HG03469 (cell line): ENCODE results near the gene HAUS7.

Experiments used
- ATAC-seq: cut with Tn5 transposase; IDR thresholded peaks from one replicate; pipeline ENCODE4 v1.9.1; 2021; ENCODE audit warnings: mild to moderate bottlenecking, moderate library complexity, moderate number of reproducible peaks; ENCODE audit not compliant: unreplicated experiment

HAUS7 gene

DNA sequence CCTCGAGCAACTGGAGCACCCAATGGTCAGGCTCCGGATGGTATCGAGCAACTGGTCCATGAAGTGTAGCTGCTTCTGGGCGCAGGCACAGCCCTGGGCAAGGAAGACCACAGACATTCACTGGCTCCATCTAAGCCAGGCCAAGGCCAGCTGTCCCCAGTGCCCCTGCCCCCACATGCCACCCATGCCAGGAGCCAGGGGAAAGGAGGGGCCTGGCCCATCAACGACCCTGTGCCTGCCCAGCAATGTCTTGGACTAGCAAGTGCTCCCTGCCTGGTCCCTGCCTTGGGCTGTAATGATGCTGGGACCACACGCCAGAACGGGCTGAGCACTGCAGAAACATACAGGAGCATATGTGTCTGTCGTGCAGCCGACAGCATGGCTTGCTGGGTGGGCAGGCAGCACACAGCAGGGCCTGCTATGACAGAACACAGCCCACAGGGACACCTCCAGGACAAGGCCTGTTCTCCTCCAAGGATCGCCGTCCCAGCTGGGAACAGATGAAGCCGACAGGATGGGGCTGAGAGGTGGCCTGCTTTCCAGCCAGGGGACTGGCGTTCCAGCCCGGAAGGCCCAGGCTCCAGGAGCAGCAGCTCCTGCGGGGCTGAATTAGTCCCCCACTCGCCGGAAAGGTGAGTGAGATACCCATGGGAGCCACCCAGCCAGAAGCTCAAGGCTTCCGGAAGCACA is 13.1 kb downstream of the HAUS7 start:
- ATAC-seq = no peak

DNA sequence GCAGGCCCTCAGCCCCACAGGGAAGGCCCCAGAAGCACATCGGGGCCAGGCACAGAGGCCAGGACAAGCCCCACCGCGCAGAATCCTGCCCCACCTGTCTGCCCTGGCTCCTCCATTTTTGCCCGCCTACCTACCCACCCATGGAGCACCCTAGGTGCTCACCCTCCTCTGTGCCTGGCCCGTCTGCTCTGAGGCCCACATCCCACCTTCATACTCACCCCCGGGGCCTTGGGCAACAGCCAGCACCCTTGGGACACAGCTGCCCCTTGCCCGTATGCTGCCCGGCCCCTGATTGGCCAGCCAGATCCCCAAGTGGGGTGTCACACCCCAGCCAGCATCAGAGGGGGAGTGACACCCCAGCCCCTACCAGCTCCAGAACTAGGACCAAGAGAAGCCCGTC is 13.7 kb downstream of the HAUS7 start:
- ATAC-seq = no peak

DNA sequence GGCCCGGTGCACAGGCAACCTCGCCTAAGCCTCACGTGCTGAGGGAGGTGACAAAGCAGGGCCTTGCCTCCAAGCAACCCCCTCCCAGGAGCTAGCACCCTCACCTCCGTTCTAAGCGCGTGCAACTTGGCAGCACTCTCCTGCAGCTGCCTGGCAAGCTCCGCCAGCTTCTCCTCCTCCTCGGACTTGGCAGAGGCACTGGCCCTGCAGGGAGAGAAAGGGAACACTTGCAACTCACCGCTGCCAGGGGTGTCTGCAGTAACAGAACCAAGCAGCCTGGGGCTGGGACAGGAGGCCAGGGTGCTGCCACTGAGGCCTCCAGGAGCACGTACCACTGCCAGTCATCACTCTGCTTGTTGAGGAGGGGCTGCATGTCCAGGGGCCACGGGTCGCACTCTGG is 14.2 kb downstream of the HAUS7 start:
- no peak for ATAC-seq

- no peak for ATAC-seq
Observed at GRCh38 chrX:153455571-153455970, 14.8 kb downstream of the HAUS7 start.

- no peak for ATAC-seq
Observed at GRCh38 chrX:153454901-153455550, 15.3 kb downstream of the HAUS7 start.

DNA sequence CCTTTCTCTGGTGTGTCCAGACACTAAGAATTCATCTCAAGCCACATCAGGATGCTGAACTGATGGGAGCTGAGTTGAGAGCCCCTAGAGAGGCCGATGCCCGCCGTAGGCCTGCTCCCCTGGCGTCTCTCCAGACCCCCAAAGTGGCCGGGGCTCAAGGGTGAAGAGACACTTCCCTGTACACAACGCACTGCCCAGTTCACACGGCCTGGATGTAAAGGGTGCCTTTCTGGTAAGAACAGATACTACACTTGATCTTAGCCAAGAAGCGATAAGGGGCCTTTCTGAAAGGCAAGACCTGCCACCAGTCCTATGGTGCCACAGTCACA is 19.5 kb downstream of the HAUS7 start:
- ATAC-seq = no peak

DNA sequence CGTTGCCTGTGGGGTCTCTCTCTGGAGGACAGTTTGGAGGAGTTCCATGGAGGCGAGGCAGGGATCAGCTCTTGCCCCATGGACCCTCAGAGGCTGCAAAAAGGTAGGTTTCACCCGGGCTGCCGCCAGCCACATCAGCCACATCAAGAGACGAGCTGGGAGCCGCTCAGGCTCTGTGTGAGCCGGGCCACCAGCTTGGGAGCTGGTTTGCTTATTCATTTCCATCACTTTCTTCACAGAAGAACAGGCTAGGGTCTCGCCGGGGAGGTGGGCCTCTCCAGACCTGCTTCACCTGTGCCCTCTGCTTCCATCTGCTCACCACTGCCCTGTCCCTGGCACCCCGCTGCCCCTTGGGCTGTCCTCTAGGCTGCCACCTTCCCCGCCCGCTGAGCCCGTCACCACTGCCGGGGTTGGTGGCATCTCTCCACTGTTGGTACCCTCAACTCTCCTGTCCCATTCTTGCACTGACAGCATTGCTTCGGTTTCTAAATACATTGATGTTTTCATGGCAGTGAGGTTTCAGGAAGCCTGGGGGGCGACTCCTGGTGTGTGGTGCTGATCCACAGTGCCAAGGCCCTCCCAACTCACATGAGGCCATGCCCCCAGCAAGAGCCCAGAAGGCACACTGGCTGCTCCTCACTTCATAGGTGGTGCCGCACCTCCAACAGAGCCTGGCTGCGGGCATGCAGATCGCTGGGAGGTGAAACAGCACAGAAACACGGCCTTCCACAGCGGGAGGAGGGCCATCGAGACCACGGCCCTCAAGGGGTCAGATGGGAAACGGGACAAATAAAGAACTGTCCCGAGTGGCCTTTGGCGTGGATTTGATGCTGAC is 20.0 kb downstream of the HAUS7 start:
- ATAC-seq = no peak

DNA sequence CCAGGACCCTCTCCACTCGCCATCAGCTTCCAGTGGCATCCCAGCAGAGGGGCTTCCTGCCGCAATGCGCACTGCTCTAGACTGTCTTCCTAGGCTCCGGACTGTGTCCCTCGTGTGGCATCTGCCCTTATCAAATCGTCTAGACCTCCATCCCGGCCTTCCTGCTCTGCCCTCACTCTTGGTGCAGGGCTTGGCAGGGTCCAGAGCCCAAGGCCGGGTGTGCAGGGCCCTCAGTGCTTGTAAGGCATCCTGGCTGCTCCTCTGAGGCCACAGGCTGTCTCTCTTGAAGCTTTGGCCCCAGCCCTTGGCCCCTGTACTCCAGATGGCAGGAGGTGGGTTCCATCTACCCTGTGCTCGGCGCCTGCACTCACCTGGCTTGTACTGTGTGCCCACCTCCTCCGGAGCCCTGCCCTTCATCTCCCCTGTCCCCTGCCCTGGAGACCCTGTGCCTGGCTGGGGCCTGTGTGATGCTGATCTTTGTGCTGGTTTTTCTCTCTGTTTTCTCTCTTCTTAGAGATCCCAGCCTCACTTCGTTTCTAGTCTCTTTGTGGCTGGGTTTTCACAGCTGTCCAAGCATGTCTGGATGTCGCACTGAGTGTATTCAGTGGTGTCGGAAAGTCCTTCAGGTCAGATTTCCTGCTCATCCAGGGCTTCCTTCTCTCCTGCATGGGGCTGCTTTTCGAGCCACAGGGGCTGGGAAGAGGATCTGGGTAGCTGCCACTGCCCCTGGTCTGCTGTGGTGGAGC is 20.8 kb downstream of the HAUS7 start:
- ATAC-seq = no peak

DNA sequence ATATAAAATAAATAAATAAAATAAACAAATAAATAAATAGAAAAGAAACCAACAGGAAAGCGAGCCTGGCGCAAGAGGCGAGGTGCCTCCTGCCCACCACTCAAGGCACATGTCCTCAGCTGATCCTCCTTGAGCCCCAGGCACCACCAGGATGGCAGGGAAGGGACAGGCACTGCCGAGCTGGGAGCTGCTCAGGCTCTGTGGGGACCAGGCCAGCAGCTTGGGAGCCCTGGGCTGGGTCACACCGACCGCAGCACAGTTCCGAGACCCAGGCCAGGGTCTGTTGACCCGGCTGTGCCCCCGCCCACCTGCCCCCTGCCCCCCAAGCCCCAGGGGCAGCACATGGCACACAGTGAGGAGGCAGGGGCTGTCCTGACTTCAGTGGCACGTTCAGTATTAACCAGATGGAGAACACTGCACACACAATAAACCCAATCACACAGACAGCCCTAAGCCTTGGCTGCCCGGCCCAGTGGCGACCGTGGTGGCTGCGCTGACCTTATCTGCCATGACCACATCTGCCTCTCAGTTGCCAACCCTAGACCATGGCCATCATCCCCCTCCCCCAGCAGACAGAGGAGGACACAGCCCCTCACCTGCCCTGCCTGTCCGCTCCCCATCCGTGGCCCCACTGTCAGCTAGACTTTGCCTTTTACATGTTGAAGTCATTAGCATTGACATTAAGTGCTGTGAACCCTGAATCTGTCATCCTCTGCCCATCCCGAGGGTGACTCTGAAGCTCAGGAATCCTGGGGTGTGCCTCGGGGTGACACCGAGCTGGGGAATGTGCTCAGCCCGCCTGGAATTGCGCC is 21.6 kb downstream of the HAUS7 start:
- no peak for ATAC-seq

DNA sequence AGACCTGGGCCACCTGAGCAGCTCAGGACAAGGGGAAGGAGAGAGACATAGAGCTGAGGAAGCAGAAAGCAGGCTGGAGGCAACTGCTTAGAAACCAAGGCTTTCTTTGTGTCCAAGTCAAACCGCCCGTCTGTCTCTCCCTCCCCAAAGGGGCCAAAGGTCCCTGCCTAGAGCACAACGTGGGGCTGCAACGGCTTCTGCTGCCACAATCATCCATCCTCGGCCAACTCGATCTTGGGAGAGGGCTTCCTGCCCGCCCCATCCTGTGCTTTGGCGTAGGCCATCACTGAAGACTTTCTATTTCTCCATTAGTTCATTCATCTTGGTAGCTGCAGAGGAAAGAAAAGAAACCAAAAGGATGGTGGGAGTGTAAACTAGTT is 22.8 kb downstream of the HAUS7 start:
- no peak for ATAC-seq

GRCh38 chrX:153446950-153447580 is 23.3 kb downstream of the HAUS7 start:
- no peak for ATAC-seq

- no peak for ATAC-seq
Observed at GRCh38 chrX:153446636-153446936, 23.8 kb downstream of the HAUS7 start.

DNA sequence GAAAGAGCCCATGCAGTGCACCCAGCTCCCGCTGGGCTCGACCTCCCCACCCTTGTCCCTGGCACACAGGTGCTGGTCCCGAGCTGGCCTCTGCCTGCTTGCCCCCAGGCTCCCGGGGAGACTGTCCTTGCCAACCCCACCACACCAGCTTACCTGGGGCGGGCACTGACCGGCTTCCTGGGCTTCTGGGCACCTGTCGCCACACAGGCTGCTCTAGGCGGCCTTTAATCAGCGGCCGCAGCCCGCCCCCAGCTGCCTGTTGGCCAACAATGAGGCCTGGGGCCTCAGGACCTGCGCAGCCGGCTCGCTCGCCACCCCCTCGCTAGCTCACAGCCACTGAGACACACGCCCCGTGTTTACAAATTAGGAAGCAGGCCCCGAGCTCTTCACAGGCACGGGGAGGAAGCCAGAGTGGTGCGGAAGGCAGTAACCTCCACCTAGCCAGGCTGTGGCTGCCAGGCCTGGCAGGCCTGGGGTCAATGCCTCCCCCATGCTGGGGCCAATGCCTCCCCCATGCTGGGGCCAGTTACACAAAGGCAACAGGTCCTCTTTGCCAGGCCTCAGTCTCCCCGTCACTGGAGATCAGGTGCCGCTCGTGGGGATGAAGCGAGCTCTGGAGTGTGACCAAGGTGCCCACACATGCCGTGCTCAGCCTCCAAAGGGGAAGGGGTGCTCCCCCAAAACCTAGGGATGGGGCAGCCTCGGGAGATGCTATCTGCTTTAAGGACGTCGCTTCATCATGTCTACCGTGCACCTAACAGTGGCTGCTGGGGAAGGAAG is 24.3 kb downstream of the HAUS7 start, which contains the start of gene TREX2:
TSS of gene TREX2 (minus strand) at position 201 of the 780 bp plus-strand sequence. CDS start 626 bp downstream, outside the sequence.
- no peak for ATAC-seq

- no peak for ATAC-seq
Observed at GRCh38 chrX:153445106-153445855, 25.1 kb downstream of the HAUS7 start.

GRCh38 chrX:153444333-153445011 is 25.9 kb downstream of the HAUS7 start:
- no peak for ATAC-seq

GRCh38 chrX:153443476-153444332 is 26.7 kb downstream of the HAUS7 start:
- no peak for ATAC-seq

DNA sequence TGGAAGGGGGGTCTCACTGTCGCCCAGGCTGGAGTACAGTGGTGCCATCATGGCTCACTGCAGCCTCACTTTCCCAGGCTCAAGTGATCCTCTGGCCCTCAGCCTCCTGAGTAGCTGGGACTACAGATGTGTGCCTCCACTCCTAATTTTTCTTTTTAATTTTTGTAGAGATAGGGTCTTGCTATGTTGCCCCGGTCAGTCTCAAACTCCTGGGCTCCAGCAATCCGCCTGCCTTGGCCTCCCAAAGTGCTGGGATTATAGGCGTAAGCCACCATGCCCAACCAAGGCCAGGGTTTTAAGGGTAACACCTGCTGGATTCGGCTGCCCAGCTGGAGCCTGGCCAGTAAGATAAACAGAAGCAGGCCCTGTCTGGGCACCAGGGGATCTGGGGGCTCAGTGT is 27.9 kb downstream of the HAUS7 start:
- ATAC-seq = no peak
